C4-2B (cell line): ENCODE measurements around the gene LEF1.

ENCODE experiments used
- CTCF ChIP-seq: fragments of 450-650 bp; conservative IDR thresholded peaks from 2 replicates; pipeline ENCODE4 v1.5.1; 2017; ENCODE audit warnings: mild to moderate bottlenecking
- ZFX ChIP-seq: fragments of 450-650 bp; IDR thresholded peaks from 2 replicates; pipeline ENCODE4 v1.6.1; 2017

- TF ChIP-seq CTCF (no peak), ZFX (no peak)
These were observed 65.5 kb downstream of the LEF1 start for GRCh38 chr4:108103099-108103862.
